Activated T-helper 1 cell treated with anti-CD3 and anti-CD28 coated beads, Interleukin-12 subunit alpha, Interleukin-12 subunit beta, Interleukin-2, Interleukin-4 antibody, amounts not matched to agents 30 ng/mL and 10 ng/mL and 1 ng/mL, durations not matched to agents 14 hours and 24 hours and 36 hours (primary cell): ENCODE data around the gene EXT2. TPM values are rescaled to one million over a fixed set of nuclear protein-coding genes. Genes with fewer than 3 reads are reported as not detected.
A peak's percentile ranks its signal among the peaks of the same experiment; 100 is the strongest.

ENCODE experiments used
- DNase-seq: peaks from one replicate; pipeline ENCODE4 v3.0.0; 2021; ENCODE audit warnings: low spot score
- H3K27ac Mint-ChIP-seq: one replicate; pipeline ENCODE4 v1.8.0; 2021; ENCODE audit warnings: mild to moderate bottlenecking, mixed read lengths
- H3K27me3 Mint-ChIP-seq: one replicate; pipeline ENCODE4 v1.8.0; 2022; ENCODE audit warnings: mild to moderate bottlenecking, moderate library complexity, mixed read lengths; ENCODE audit not compliant: insufficient read depth
- H3K36me3 Mint-ChIP-seq: one replicate; pipeline ENCODE4 v1.8.0; 2021; ENCODE audit warnings: low read depth, mixed read lengths
- H3K4me1 Mint-ChIP-seq: one replicate; pipeline ENCODE4 v1.8.0; 2021; ENCODE audit warnings: low read depth, mixed read lengths
- H3K4me3 Mint-ChIP-seq: one replicate; pipeline ENCODE4 v1.8.0; 2021; ENCODE audit warnings: mild to moderate bottlenecking, moderate library complexity, mixed read lengths
- H3K9me3 Mint-ChIP-seq: one replicate; pipeline ENCODE4 v1.8.0; 2021; ENCODE audit warnings: mixed read lengths
- intact Hi-C: fragments of 100-400 bp; cut with micrococcal nuclease; formaldehyde crosslinking; loops from one replicate; pipeline ENCODE4 v1.15.1; 2024
- total RNA-seq: library from RNA; stranded (reverse); gene quantifications from 2 replicates; pipeline ENCODE4 v1.2.3, GENCODE V29; 2022

EXT2 gene
- total RNA-seq, 1 donor from 2014 or later: 35.6 TPM

- no peak for DNase-seq
- Mint-ChIP-seq H3K9me3 (peaks cover 22% of the 10 kb centered on the region), H3K4me1 (peaks cover 20% of the 10 kb centered on the region), H3K27me3 (no peaks in the 10 kb centered on the region), H3K27ac (no peak overlapping the region), H3K36me3 (peaks cover 22% of the 10 kb centered on the region), H3K4me3 (no peak overlapping the region)
- intact Hi-C loops: loop anchor here (10.0 kb wide), 1 partner anchor 325 kb away; no protein-coding TSS in a partner anchor
These were observed 94.8 kb downstream of the EXT2 start for GRCh38 chr11:44189986-44190882.

- intact Hi-C loops: loop anchor here (10.0 kb wide), 1 partner anchor 326 kb away; no protein-coding TSS in a partner anchor
- Mint-ChIP-seq H3K9me3 (peaks cover 22% of the 10 kb centered on the region), H3K27ac (no peak overlapping the region), H3K4me3 (no peak overlapping the region), H3K27me3 (no peaks in the 10 kb centered on the region), H3K4me1 (peaks cover 14% of the 10 kb centered on the region), H3K36me3 (peaks cover 22% of the 10 kb centered on the region)
- no peak for DNase-seq
These were observed 95.4 kb downstream of the EXT2 start for GRCh38 chr11:44190883-44191230.

- Mint-ChIP-seq H3K4me1 (peaks cover 14% of the 10 kb centered on the region), H3K27ac (no peak overlapping the region), H3K27me3 (no peaks in the 10 kb centered on the region), H3K9me3 (peaks cover 23% of the 10 kb centered on the region), H3K4me3 (no peak overlapping the region), H3K36me3 (peaks cover 22% of the 10 kb centered on the region)
- no peak for DNase-seq
- intact Hi-C loops: loop anchor here (10.0 kb wide), 1 partner anchor 327 kb away; no protein-coding TSS in a partner anchor
These were observed 96.0 kb downstream of the EXT2 start for GRCh38 chr11:44191322-44192016.

- DNase-seq: no peak
- H3K36me3 Mint-ChIP-seq: peaks cover 24% of the 10 kb centered on the region
- peak overlapping the region; percentile 14 for H3K27ac Mint-ChIP-seq
- H3K4me3 Mint-ChIP-seq: no peak overlapping the region
- intact Hi-C loops: loop anchor here (10.0 kb wide), 1 partner anchor 327 kb away; no protein-coding TSS in a partner anchor
- no peaks in the 10 kb centered on the region for H3K27me3 Mint-ChIP-seq
- H3K4me1 Mint-ChIP-seq: peaks cover 14% of the 10 kb centered on the region
- H3K9me3 Mint-ChIP-seq: peaks cover 27% of the 10 kb centered on the region
These were observed 96.5 kb downstream of the EXT2 start for GRCh38 chr11:44192017-44192385.

- intact Hi-C loops: loop anchor here (10.0 kb wide), 1 partner anchor 328 kb away; no protein-coding TSS in a partner anchor
- Mint-ChIP-seq H3K27ac (peak overlapping the region; percentile 14), H3K4me3 (no peak overlapping the region), H3K9me3 (peaks cover 22% of the 10 kb centered on the region), H3K4me1 (peaks cover 14% of the 10 kb centered on the region), H3K36me3 (peaks cover 24% of the 10 kb centered on the region), H3K27me3 (no peaks in the 10 kb centered on the region)
- no peak for DNase-seq
These were observed 97.1 kb downstream of the EXT2 start for GRCh38 chr11:44192462-44193100.

- H3K4me3 Mint-ChIP-seq: no peak overlapping the region
- intact Hi-C loops: loop anchor here (10.0 kb wide), 1 partner anchor 329 kb away; no protein-coding TSS in a partner anchor
- H3K27me3 Mint-ChIP-seq: no peaks in the 10 kb centered on the region
- no peak for DNase-seq
- H3K27ac Mint-ChIP-seq: no peak overlapping the region
- peaks cover 9% of the 10 kb centered on the region for H3K9me3 Mint-ChIP-seq
- H3K36me3 Mint-ChIP-seq: peaks cover 33% of the 10 kb centered on the region
- peaks cover 14% of the 10 kb centered on the region for H3K4me1 Mint-ChIP-seq
These were observed 98.4 kb downstream of the EXT2 start for GRCh38 chr11:44193856-44194255.

- Mint-ChIP-seq H3K9me3 (peaks cover 4% of the 10 kb centered on the region), H3K4me3 (no peak overlapping the region), H3K36me3 (peaks cover 27% of the 10 kb centered on the region), H3K27me3 (no peaks in the 10 kb centered on the region), H3K4me1 (no peaks in the 10 kb centered on the region), H3K27ac (no peak overlapping the region)
- intact Hi-C loops: loop anchor here (10.0 kb wide), 1 partner anchor 333 kb away; no protein-coding TSS in a partner anchor
- DNase-seq: no peak
These were observed 102.8 kb downstream of the EXT2 start for GRCh38 chr11:44198146-44198724.

GRCh38 chr11:44199298-44199697, 103.8 kb downstream of the EXT2 start:
- H3K36me3 Mint-ChIP-seq: peaks cover 25% of the 10 kb centered on the region
- intact Hi-C loops: loop anchor here (10.0 kb wide), 1 partner anchor 334 kb away; no protein-coding TSS in a partner anchor
- no peaks in the 10 kb centered on the region for H3K4me1 Mint-ChIP-seq
- DNase-seq: no peak
- peaks cover 4% of the 10 kb centered on the region for H3K9me3 Mint-ChIP-seq
- H3K27ac Mint-ChIP-seq: no peak overlapping the region
- no peak overlapping the region for H3K4me3 Mint-ChIP-seq
- H3K27me3 Mint-ChIP-seq: no peaks in the 10 kb centered on the region

GRCh38 chr11:44199816-44200215, 104.3 kb downstream of the EXT2 start:
- DNase-seq: no peak
- Mint-ChIP-seq H3K27me3 (no peaks in the 10 kb centered on the region), H3K4me3 (no peak overlapping the region), H3K4me1 (no peaks in the 10 kb centered on the region), H3K27ac (no peak overlapping the region), H3K36me3 (peaks cover 25% of the 10 kb centered on the region), H3K9me3 (peaks cover 4% of the 10 kb centered on the region)
- intact Hi-C loops: loop anchor here (10.0 kb wide), 1 partner anchor 335 kb away; no protein-coding TSS in a partner anchor

GRCh38 chr11:44203270-44204043, 108.0 kb downstream of the EXT2 start:
- H3K27ac Mint-ChIP-seq: no peak overlapping the region
- no peaks in the 10 kb centered on the region for H3K27me3 Mint-ChIP-seq
- H3K4me1 Mint-ChIP-seq: no peaks in the 10 kb centered on the region
- no peak overlapping the region for H3K4me3 Mint-ChIP-seq
- no peaks in the 10 kb centered on the region for H3K9me3 Mint-ChIP-seq
- intact Hi-C loops: no loop called here
- peaks cover 22% of the 10 kb centered on the region for H3K36me3 Mint-ChIP-seq
- no peak for DNase-seq

GRCh38 chr11:44205352-44205751, 109.9 kb downstream of the EXT2 start:
- Mint-ChIP-seq H3K4me3 (no peak overlapping the region), H3K27ac (no peak overlapping the region), H3K27me3 (no peaks in the 10 kb centered on the region), H3K36me3 (peaks cover 18% of the 10 kb centered on the region), H3K4me1 (no peaks in the 10 kb centered on the region), H3K9me3 (no peaks in the 10 kb centered on the region)
- DNase-seq: no peak
- intact Hi-C loops: no loop called here

GRCh38 chr11:44205836-44206235, 110.4 kb downstream of the EXT2 start:
- Mint-ChIP-seq H3K27me3 (no peaks in the 10 kb centered on the region), H3K4me3 (no peak overlapping the region), H3K27ac (no peak overlapping the region), H3K36me3 (peaks cover 18% of the 10 kb centered on the region), H3K9me3 (no peaks in the 10 kb centered on the region), H3K4me1 (no peaks in the 10 kb centered on the region)
- intact Hi-C loops: no loop called here
- no peak for DNase-seq
